AG10803 (cell line): ENCODE data around the gene MDK.

Experiments
- DNase-seq: peaks from one replicate; pipeline ENCODE4 v3.0.0; 2010; ENCODE audit warnings: low read depth
- H3K4me3 ChIP-seq: 2 replicates; pipeline ENCODE4 v1.5.1; 2011; ENCODE audit warnings: mild to moderate bottlenecking, low read length, control low read depth
- CTCF ChIP-seq: conservative IDR thresholded peaks from 2 replicates; pipeline ENCODE4 v1.5.1; 2011; ENCODE audit warnings: mild to moderate bottlenecking, low read length, control low read depth, inconsistent platforms

The MDK gene

GRCh38 chr11:46335890-46336562, 45.4 kb upstream of the MDK start:
- no peak overlapping the region for H3K4me3 ChIP-seq
- TF ChIP-seq CTCF, result no peak
- no peak for DNase-seq

GRCh38 chr11:46336563-46337180, 44.8 kb upstream of the MDK start:
- peak; percentile 35 for DNase-seq
- no peak overlapping the region for H3K4me3 ChIP-seq
- no peak for TF ChIP-seq CTCF

GRCh38 chr11:46337626-46338345, 43.7 kb upstream of the MDK start:
- TF ChIP-seq CTCF, result no peak
- DNase-seq, result no peak
- H3K4me3 ChIP-seq, result no peak overlapping the region

GRCh38 chr11:46338636-46338987, 42.9 kb upstream of the MDK start:
- no peak for TF ChIP-seq CTCF
- H3K4me3 ChIP-seq, result peak overlapping the region; percentile 27
- no peak for DNase-seq

- peak overlapping the region; percentile 27 for H3K4me3 ChIP-seq
- no peak for DNase-seq
- no peak for TF ChIP-seq CTCF
These were observed 42.3 kb upstream of the MDK start for GRCh38 chr11:46338988-46339666.

- no peak for DNase-seq
- no peak for TF ChIP-seq CTCF
These were observed 41.7 kb upstream of the MDK start for GRCh38 chr11:46339816-46340215.

More at GRCh38 chr11:46339816-46340215, 41.7 kb upstream of the MDK start:
- no peak overlapping the region for H3K4me3 ChIP-seq
